Right lobe of liver (tissue), 6 donors: ENCODE data around the gene MAP7. TPM values are rescaled to one million over a fixed set of nuclear protein-coding genes. Genes with fewer than 3 reads are reported as not detected.
"Not testable (repeated sequence)": the region's sequence is repeated elsewhere in the genome, so short reads cannot be mapped to it uniquely, and the experiment has no call there.

ENCODE experiments used
- ATAC-seq, 4 donors: fragments of 200-7000 bp; cut with Tn5 transposase; one replicate each; pipeline ENCODE4 v1.9.1; 2020; ENCODE audit warnings: mild to moderate bottlenecking in 4 of 4, moderate library complexity in 4 of 4
- DNase-seq, 3 donors: peaks; one replicate each; pipeline ENCODE4 v3.0.0-alpha.2; 2020
- H3K27ac ChIP-seq, 3 donors: fragments of 200-600 bp; one replicate each; pipeline ENCODE4 v1.8.0; 2022
- H3K27me3 ChIP-seq, 2 donors: fragments of 200-600 bp; one replicate each; pipeline ENCODE4 v1.8.0; 2022
- H3K36me3 ChIP-seq, 4 donors: fragments of 200-600 bp; sonication (generic) in 1 of 4; one replicate each; pipeline versions ENCODE4 v1.5.1 to v1.8.0; 2017 to 2022; ENCODE audit warnings: control low read depth in 1 of 4
- H3K4me1 ChIP-seq, 4 donors: fragments of 200-600 bp; sonication (generic) in 1 of 4; one replicate each; pipeline versions ENCODE4 v1.5.1 to v1.8.0; 2017 to 2022; ENCODE audit warnings: control low read depth in 1 of 4
- H3K4me3 ChIP-seq, 3 donors: fragments of 200-600 bp; one replicate each; pipeline ENCODE4 v1.8.0; 2022
- H3K9me3 ChIP-seq, 4 donors: fragments of 200-600 bp; sonication (generic) in 1 of 4; one replicate each; pipeline versions ENCODE4 v1.5.1 to v1.8.0; 2017 to 2022; ENCODE audit warnings: control low read depth in 1 of 4
- CTCF ChIP-seq, 4 donors: fragments of 200-600 bp in 3 of 4; fragments of 450-650 bp in 1 of 4; IDR thresholded peaks; one replicate each; pipeline versions ENCODE4 v1.5.1 to v1.8.0; 2016 to 2022; ENCODE audit warnings: antibody characterized with exemption in 4 of 4, mild to moderate bottlenecking in 2 of 4
- POLR2A ChIP-seq: fragments of 450-650 bp; IDR thresholded peaks from one replicate; pipeline ENCODE4 v1.6.1; 2017; ENCODE audit warnings: antibody characterized with exemption, mild to moderate bottlenecking
- WGBS: methylation state at CpG from one replicate; pipeline ENCODE4 v1.1.6; 2018; ENCODE audit warnings: low coverage, low lambda C conversion rate; ENCODE audit not compliant: insufficient coverage; ENCODE audit errors: missing lambda C conversion rate; 5-methylcytosine and 5-hydroxymethylcytosine counted together
- intact Hi-C, 2 donors: fragments of 100-400 bp; cut with DNase I; formaldehyde crosslinking; loops; one replicate each; pipeline versions ENCODE4 v1.11.2 to v1.14.1; 2022
- total RNA-seq, 6 experiments: library from RNA; depleted of rRNA in 2 of 6; stranded (reverse); fragments of >200 nt in 2 of 6; fragmentation: NEBNext Ultra II Directional in 3 of 6; extraction: Animal tissue kit (Norgen Biotek cat#: 25700) in 3 of 6; gene quantifications; one replicate each; pipeline versions ENCODE4 v1.1.0 to v1.2.4, GENCODE V29; 2016 to 2023
- donor health status: DM: no; HTN: yes; CAD: no.
- donor health status: DM: no; HTN: no; CAD: no.
- donor health status: DM: no; HTN: no; CAD: no.
- donor health status: DM: no; HTN: yes; CAD: no.
- donor health status: DM: no; HTN: yes; CAD: no.

MAP7 gene
- total RNA-seq, 6 experiments from 2014 or later = 14.8 to 20.9 (median 17.9) TPM

DNA sequence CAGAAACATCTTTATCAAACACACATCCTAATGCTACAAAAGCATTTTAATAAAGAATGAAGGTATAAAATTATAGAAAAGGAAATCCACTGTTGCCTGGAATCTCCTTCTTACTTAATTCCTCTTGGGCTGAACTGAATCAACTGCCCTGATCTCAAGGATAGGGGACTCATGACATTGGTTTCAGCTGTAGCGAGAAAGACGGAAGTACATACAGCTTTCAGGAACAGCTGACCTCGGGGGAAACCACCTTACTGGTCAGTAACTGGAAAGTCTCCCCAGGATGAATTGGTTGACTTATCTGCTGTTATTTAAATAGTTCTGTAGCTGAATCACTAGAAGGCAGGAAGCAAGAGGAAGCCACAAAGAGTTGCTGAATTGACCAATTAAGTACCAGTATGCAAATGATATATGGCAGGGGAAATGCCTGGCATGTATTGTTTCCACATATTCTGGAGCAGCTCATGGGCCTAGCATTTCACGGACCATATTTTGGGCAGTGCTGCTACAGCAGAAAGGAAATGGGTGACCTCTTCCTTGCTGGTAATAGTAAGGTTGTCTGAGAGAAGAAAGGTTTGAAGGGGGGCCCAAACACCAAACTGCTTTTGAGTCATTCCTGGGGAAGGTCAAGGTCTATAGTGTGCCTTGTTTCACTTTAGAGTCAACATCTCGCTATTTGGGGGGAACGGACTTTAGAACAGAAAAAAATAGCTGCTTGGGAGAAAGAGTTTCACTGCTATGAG is 43.7 kb upstream of the MAP7 start:
- DNase-seq (no peak), ATAC-seq (peak; percentile 49 to 80 (median 67))
- H3K27ac ChIP-seq = no peak overlapping the region
- H3K27me3 ChIP-seq = no peaks in the 10 kb centered on the region
- no peaks in the 10 kb centered on the region for H3K4me1 ChIP-seq
- H3K9me3 ChIP-seq = no peaks in the 10 kb centered on the region
- TF ChIP-seq CTCF (IDR thresholded peaks at IDR 0.05) (no peak), POLR2A (no peak)
- WGBS = 48% methylated on average over 3 of the region's 6 CpGs
- no peak overlapping the region for H3K4me3 ChIP-seq
- intact Hi-C loops = no loop called here
- H3K36me3 ChIP-seq = peaks cover 0 to 20% (median 3%) of the 10 kb centered on the region in 4 donors

DNA sequence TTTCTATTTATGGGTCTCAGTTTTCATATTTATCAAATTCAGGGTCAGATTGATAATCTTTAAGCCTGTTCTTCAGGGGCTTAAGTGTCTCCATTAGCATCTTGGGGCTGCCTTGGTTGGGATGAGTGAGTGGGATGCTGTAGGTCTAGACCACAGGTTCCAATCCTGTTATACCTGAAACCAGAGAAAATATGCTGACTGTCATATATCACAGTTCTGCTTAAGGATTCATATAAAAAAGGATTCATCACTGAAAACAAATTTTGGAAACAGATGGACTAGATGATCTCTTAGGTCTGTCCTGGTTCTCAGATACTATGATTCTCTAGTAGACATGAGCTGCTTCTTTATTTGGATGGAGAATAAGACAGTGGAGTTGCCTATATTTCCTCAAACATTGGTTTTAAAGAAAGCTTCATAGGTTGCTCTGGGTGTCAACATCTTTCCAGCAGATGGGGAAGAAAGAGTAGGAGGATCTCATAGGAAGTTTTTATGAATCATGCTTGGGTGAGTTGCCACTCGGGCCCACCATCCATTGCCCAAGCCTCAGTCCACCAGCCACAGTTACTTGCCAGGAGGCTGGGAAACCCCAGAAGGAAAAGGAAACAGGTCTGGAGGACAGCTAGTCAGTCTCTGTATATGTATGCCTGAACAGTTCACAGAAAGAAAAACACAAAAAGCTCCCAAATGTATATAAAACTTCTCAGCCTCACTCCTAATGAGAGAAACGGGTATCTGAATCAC is 42.9 kb upstream of the MAP7 start:
- TF ChIP-seq POLR2A = no peak
- TF ChIP-seq CTCF (IDR thresholded peaks at IDR 0.05) = no peak
- Histone ChIP-seq H3K27ac (no peak overlapping the region), H3K9me3 (no peaks in the 10 kb centered on the region), H3K4me1 (no peaks in the 10 kb centered on the region), H3K27me3 (no peaks in the 10 kb centered on the region), H3K4me3 (no peak overlapping the region), H3K36me3 (peaks cover 0 to 20% (median 3%) of the 10 kb centered on the region in 4 donors)
- ATAC-seq (no peak), DNase-seq (no peak)
- intact Hi-C loops = no loop called here
- 72% methylated on average over 2 of the region's 2 CpGs for WGBS

GRCh38 chr6:136591617-136592016 is 41.4 kb upstream of the MAP7 start:
- H3K9me3 ChIP-seq = no peaks in the 10 kb centered on the region
- no peak for DNase-seq
- no peak overlapping the region for H3K27ac ChIP-seq
- 90% methylated on average over 1 of the region's 1 CpG for WGBS
- no peak for ATAC-seq
- peaks cover 0 to 20% (median 4%) of the 10 kb centered on the region in 4 donors for H3K36me3 ChIP-seq
- TF ChIP-seq CTCF (IDR thresholded peaks at IDR 0.05) = no peak
- no peak for TF ChIP-seq POLR2A
- no peaks in the 10 kb centered on the region for H3K4me1 ChIP-seq
- intact Hi-C loops = no loop called here
- H3K4me3 ChIP-seq = no peak overlapping the region
- H3K27me3 ChIP-seq = no peaks in the 10 kb centered on the region

- intact Hi-C loops, H3K27me3 ChIP-seq, H3K27ac ChIP-seq, H3K4me3 ChIP-seq, H3K9me3 ChIP-seq, H3K4me1 ChIP-seq, ATAC-seq, DNase-seq: not testable (repeated sequence)
- whole genome bisulfite sequencing = 100% methylated on average over 2 of the region's 2 CpGs
- peaks cover 0 to 20% (median 4%) of the 10 kb centered on the region in 4 donors for H3K36me3 ChIP-seq
Measured at GRCh38 chr6:136590846-136591245, 40.6 kb upstream of the MAP7 start.

DNA sequence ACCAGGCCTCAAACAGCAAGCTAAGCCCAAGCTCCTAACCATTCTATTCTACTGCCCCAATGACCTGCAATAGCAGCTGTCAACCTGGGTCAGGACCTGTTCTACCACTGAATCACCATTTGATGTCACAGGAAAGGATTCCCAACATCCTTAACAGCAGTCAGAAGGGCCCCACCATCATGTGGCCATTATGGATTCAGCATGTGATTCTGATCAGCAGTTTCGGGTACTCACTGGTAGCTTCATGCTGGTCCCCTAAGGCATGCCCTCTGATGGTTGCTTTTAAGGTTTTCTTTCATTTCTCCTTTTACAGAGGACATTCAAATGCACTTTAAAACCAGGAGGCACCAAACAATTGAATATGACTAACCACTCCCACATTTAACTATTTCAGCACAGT is 37.3 kb upstream of the MAP7 start:
- H3K9me3 ChIP-seq = no peaks in the 10 kb centered on the region
- DNase-seq (no peak), ATAC-seq (no peak)
- H3K4me1 ChIP-seq = no peaks in the 10 kb centered on the region
- no peak overlapping the region for H3K4me3 ChIP-seq
- intact Hi-C loops = no loop called here
- no CpG with 5 or more reads among the region's 1 CpG for WGBS
- H3K27me3 ChIP-seq = no peaks in the 10 kb centered on the region
- TF ChIP-seq POLR2A (no peak), CTCF (IDR thresholded peaks at IDR 0.05) (no peak)
- peaks cover 0 to 14% (median 4%) of the 10 kb centered on the region in 4 donors for H3K36me3 ChIP-seq
- no peak overlapping the region for H3K27ac ChIP-seq
